ENCODE measurements around the gene RADX.

Gene RADX

GRCh38 chrX:106728337-106728736, 116.6 kb downstream of the RADX start:
- TF ChIP-seq CTCF (IDR thresholded peaks at IDR 0.05) (no peak), ZFX (IDR thresholded peaks at IDR 0.05; ENCODE audit: borderline replicate concordance) (no peak)
- no peak overlapping the region for H3K27ac ChIP-seq

All from 22Rv1 (cell line).